OCI-LY1 (cell line): Measurements from ENCODE around the gene SNTG2.

Source experiments
- H2AFZ ChIP-seq: fragments of 200-600 bp; sonication (generic), shearing (Covaris generic); 2 replicates; pipeline ENCODE4 v1.6.0; 2014; ENCODE audit warnings: antibody characterized with exemption, mild to moderate bottlenecking, low read length
- H3F3A ChIP-seq: fragments of 200-600 bp; sonication (generic), shearing (Covaris generic); 2 replicates; pipeline ENCODE4 v1.6.0; 2014; ENCODE audit warnings: mild to moderate bottlenecking, antibody characterized with exemption, low read length, moderate library complexity; ENCODE audit not compliant: insufficient read depth
- H3K27ac ChIP-seq: fragments of 200-600 bp; sonication (generic); 2 replicates; pipeline ENCODE4 v1.5.1; 2014; ENCODE audit warnings: low read length, mixed run types, mild to moderate bottlenecking, low read depth; ENCODE audit not compliant: poor library complexity, severe bottlenecking
- H3K27me3 ChIP-seq: fragments of 200-600 bp; sonication (generic); 2 replicates; pipeline ENCODE4 v1.6.0; 2014; ENCODE audit warnings: antibody characterized with exemption, mild to moderate bottlenecking, low read length, moderate library complexity; ENCODE audit not compliant: insufficient read depth
- H3K36me3 ChIP-seq: fragments of 200-600 bp; sonication (generic); 2 replicates; pipeline ENCODE4 v1.6.1; 2014; ENCODE audit warnings: mild to moderate bottlenecking, antibody characterized with exemption, low read length, moderate library complexity, mixed read lengths; ENCODE audit not compliant: insufficient read depth
- H3K4me1 ChIP-seq: fragments of 200-600 bp; sonication (generic); 2 replicates; pipeline ENCODE4 v1.5.1; 2014; ENCODE audit warnings: mild to moderate bottlenecking, low read length, moderate library complexity; ENCODE audit not compliant: insufficient read depth, severe bottlenecking
- H3K4me2 ChIP-seq: fragments of 200-600 bp; sonication (generic), shearing (Covaris generic); 2 replicates; pipeline ENCODE4 v1.6.1; 2014; ENCODE audit warnings: low read length
- H3K4me3 ChIP-seq: fragments of 200-600 bp; sonication (generic); 2 replicates; pipeline ENCODE4 v1.5.1; 2014; ENCODE audit warnings: low read length, low read depth, mild to moderate bottlenecking, mixed read lengths; ENCODE audit not compliant: poor library complexity, severe bottlenecking
- H3K79me2 ChIP-seq: fragments of 200-600 bp; shearing (Covaris generic); 2 replicates; pipeline ENCODE4 v1.6.1; 2016; ENCODE audit warnings: mixed run types, low read length, mixed read lengths; ENCODE audit not compliant: insufficient read depth
- H3K9ac ChIP-seq: fragments of 200-600 bp; sonication (generic), shearing (Covaris generic); 2 replicates; pipeline ENCODE4 v1.6.1; 2014; ENCODE audit warnings: mild to moderate bottlenecking, low read length, mixed read lengths
- H3K9me2 ChIP-seq: fragments of 200-600 bp; sonication (generic), shearing (Covaris generic); 2 replicates; pipeline ENCODE4 v1.6.1; 2014; ENCODE audit warnings: low read depth, mild to moderate bottlenecking, low read length, mixed read lengths
- H3K9me3 ChIP-seq: fragments of 200-600 bp; shearing (Covaris generic); 2 replicates; pipeline ENCODE4 v1.6.1; 2014; ENCODE audit warnings: low read length, mixed read lengths
- H4K20me1 ChIP-seq: fragments of 200-600 bp; sonication (generic), shearing (Covaris generic); 2 replicates; pipeline ENCODE4 v1.6.0; 2016; ENCODE audit warnings: mild to moderate bottlenecking, low read length; ENCODE audit not compliant: insufficient read depth
- CTCF ChIP-seq: fragments of 200-600 bp; sonication (generic), shearing (Covaris generic); IDR thresholded peaks from 2 replicates; pipeline ENCODE4 v1.5.1; 2017; ENCODE audit warnings: mild to moderate bottlenecking, antibody characterized with exemption, low read length, moderate library complexity, mixed read lengths
- EZH2 ChIP-seq: fragments of 200-600 bp; sonication (generic), shearing (Covaris generic); IDR thresholded peaks from 2 replicates; pipeline ENCODE4 v1.8.0; 2017; ENCODE audit warnings: borderline replicate concordance, mixed run types, mild to moderate bottlenecking, antibody characterized with exemption, low read length, moderate library complexity, mixed read lengths

SNTG2 gene

GRCh38 chr2:942775-943460 is 7.7 kb upstream of the SNTG2 start:
- H3K27ac ChIP-seq: no peak overlapping the region
- H3K4me1 ChIP-seq: no peaks in the 10 kb centered on the region
- H2AFZ ChIP-seq: no peak overlapping the region
- H3K9ac ChIP-seq: no peak overlapping the region
- H3F3A ChIP-seq: no peaks in the 10 kb centered on the region
- H3K79me2 ChIP-seq: no peaks in the 10 kb centered on the region
- H4K20me1 ChIP-seq: no peaks in the 10 kb centered on the region
- H3K9me3 ChIP-seq: 0 out of 2 replicates have a peak, but pooled peaks cover 5% of the 10 kb centered on the region
- TF ChIP-seq EZH2: no peak
- TF ChIP-seq CTCF: no peak
- H3K9me2 ChIP-seq: no peaks in the 10 kb centered on the region
- H3K36me3 ChIP-seq: no peaks in the 10 kb centered on the region
- H3K4me2 ChIP-seq: no peak overlapping the region
- no peaks in the 10 kb centered on the region for H3K27me3 ChIP-seq
- no peak overlapping the region for H3K4me3 ChIP-seq

GRCh38 chr2:943461-943797 is 7.2 kb upstream of the SNTG2 start:
- no peak overlapping the region for H3K9ac ChIP-seq
- H3K9me2 ChIP-seq: no peaks in the 10 kb centered on the region
- no peaks in the 10 kb centered on the region for H3K79me2 ChIP-seq
- H3K4me2 ChIP-seq: no peak overlapping the region
- H3K27me3 ChIP-seq: no peaks in the 10 kb centered on the region
- no peaks in the 10 kb centered on the region for H4K20me1 ChIP-seq
- no peak for TF ChIP-seq CTCF
- no peak for TF ChIP-seq EZH2
- H3K9me3 ChIP-seq: 0 out of 2 replicates have a peak, but pooled peaks cover 5% of the 10 kb centered on the region
- H3K27ac ChIP-seq: no peak overlapping the region
- no peaks in the 10 kb centered on the region for H3K36me3 ChIP-seq
- no peaks in the 10 kb centered on the region for H3K4me1 ChIP-seq
- no peak overlapping the region for H2AFZ ChIP-seq
- H3K4me3 ChIP-seq: no peak overlapping the region
- H3F3A ChIP-seq: no peaks in the 10 kb centered on the region

- Histone ChIP-seq H3K36me3 (no peaks in the 10 kb centered on the region), H3K27me3 (no peaks in the 10 kb centered on the region), H4K20me1 (no peaks in the 10 kb centered on the region), H3K4me3 (no peak overlapping the region), H3K9ac (no peak overlapping the region), H2AFZ (no peak overlapping the region), H3K4me2 (no peak overlapping the region), H3K4me1 (no peaks in the 10 kb centered on the region), H3K9me2 (no peaks in the 10 kb centered on the region), H3F3A (no peaks in the 10 kb centered on the region), H3K27ac (no peak overlapping the region), H3K79me2 (no peaks in the 10 kb centered on the region), H3K9me3 (0 out of 2 replicates have a peak, but pooled peaks cover 5% of the 10 kb centered on the region)
- TF ChIP-seq CTCF: no peak
- TF ChIP-seq EZH2: no peak
Observed at GRCh38 chr2:943821-944220, 6.8 kb upstream of the SNTG2 start.
